PC-3 (cell line): ENCODE results near the gene THEM4.
"Not testable (repeated sequence)": the region's sequence is repeated elsewhere in the genome, so short reads cannot be mapped to it uniquely, and the experiment has no call there.

ENCODE experiments used
- CTCF ChIP-seq: fragments of 300-600 bp; sonication (generic); conservative IDR thresholded peaks from 2 replicates; pipeline ENCODE4 v1.5.1; 2017; ENCODE audit warnings: antibody characterized with exemption, low read depth, mild to moderate bottlenecking, low read length
- EZH2 ChIP-seq: fragments of 300-600 bp; sonication (generic); IDR thresholded peaks from one replicate; pipeline ENCODE4 v1.6.1; 2017; ENCODE audit warnings: antibody characterized with exemption, mild to moderate bottlenecking, low read length; ENCODE audit not compliant: unreplicated experiment
- EZH2phosphoT487 ChIP-seq: fragments of 300-600 bp; sonication (generic); IDR thresholded peaks from 2 replicates; pipeline ENCODE4 v1.6.1; 2018; ENCODE audit warnings: mild to moderate bottlenecking, antibody characterized with exemption, low read length, borderline replicate concordance

- not testable (repeated sequence) for TF ChIP-seq CTCF, EZH2, EZH2phosphoT487
Measured at GRCh38 chr1:151884445-151884844, 24.9 kb downstream of the THEM4 start.
